ENCODE data around the gene NDUFB10.

NDUFB10 gene

GRCh38 chr16:1971796-1972489 is 12.6 kb downstream of the NDUFB10 start, which contains the start of gene TBL3:
TBL3 (plus strand) TSS chr16:1972053; CDS start chr16:1972165, 112 bp downstream.
- DNase-seq (ENCODE audit: low spot score) = peak; percentile 95

GRCh38 chr16:1972490-1972877 is 13.1 kb downstream of the NDUFB10 start:
- DNase-seq (ENCODE audit: low spot score) = peak; percentile 44

DNA sequence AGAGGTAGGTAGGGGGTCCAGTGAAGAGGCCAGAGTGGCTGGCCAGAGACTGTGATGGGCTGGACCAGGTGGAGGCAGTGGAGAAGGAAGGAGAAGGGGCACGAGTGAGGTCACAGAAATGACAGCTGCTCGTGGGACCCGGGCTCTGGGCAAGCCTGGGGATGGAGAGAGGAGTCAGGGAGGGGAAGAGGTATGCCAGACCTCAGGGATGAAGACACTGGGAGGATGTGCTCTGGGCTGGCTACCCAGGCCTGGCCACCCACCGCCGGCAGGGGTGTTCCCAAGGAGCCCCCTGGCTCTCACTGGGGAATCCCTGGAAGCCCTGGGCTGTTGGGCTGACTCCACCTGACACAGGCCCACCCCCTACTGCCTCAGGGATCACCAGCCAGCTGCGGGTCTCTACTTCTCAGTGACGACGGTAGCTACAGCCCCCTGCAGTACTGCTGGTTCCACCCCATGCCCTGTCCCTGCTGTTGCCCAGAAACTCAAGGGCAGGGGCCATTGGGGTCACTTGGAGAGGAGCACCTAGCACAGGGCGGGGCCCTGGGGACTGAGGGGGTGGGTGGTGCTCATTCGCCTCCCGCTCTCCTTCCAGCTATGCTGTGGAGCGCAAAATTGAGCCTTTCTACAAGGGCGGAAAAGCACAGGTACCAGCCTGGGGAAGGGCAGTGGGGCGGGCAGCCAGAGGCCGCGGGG is 14.3 kb downstream of the NDUFB10 start:
- DNase-seq (ENCODE audit: low spot score) = no peak

- no peak for DNase-seq (ENCODE audit: low spot score)
Measured at GRCh38 chr16:1974157-1975070, 15.1 kb downstream of the NDUFB10 start.

GRCh38 chr16:1975432-1976215 is 16.3 kb downstream of the NDUFB10 start:
- no peak for DNase-seq (ENCODE audit: low spot score)

DNA sequence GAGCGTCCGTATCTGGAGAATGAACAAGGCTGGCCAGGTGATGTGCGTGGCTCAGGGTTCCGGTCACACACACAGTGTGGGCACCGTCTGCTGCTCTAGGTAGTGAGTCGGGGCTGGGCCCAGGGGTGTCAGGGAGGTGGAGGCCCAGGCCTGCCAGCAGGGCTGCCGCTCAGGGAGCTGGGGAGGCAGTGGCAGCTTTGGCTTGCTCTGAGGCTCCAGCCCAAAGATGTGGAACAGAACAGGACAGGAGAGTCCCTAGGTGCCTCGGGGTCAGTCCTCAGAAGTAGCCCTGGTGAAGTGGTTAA is 16.8 kb downstream of the NDUFB10 start:
- no peak for DNase-seq (ENCODE audit: low spot score)

DNA sequence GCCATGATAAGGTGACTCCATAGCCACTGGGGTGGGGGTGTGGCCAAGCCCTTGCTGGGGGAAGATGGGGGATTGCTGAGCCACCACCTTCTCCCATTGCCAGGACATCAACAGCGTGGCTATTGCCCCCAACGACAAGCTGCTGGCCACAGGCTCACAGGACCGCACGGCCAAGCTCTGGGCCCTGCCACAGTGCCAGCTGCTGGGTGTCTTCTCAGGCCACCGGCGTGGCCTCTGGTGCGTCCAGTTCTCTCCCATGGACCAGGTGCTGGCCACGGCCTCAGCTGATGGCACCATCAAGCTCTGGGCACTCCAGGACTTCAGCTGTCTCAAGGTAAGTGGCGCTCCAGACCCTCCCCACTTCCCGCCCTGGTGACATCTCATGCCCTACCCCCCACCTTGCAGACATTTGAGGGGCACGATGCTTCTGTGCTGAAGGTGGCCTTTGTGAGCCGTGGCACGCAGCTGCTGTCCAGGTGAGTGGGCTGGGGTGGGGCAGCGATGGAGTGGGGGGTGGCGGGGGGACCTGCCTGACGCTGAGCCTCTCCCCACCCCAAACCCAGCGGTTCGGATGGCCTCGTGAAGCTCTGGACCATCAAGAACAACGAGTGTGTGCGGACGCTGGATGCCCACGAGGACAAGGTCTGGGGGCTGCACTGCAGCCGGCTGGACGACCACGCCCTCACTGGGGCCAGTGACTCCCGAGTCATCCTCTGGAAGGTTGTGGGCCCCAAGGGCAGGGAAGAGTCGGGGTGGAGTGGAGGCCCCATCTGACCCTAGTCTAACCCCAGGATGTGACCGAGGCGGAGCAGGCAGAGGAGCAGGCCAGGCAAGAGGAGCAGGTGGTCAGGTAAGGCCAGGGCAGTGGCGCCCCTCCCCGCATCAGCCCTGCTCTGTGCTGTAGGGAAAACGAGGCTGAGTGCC is 17.9 kb downstream of the NDUFB10 start:
- no peak for DNase-seq (ENCODE audit: low spot score)

DNA sequence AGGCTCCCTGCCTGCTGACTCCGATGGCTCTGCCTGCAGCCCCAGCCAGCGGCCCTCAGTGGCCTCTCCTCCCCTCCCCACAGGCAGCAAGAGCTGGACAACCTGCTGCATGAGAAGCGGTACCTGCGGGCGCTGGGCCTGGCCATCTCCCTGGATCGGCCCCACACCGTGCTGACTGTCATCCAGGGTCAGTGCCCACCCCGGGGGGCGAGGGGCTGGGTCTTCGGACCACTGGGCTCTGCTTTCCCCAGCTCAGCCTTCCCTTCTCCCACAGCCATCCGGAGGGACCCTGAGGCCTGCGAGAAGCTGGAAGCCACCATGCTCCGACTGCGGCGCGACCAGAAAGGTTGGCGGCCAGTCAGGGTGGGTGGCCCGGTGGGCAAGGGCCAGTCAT is 18.5 kb downstream of the NDUFB10 start:
- no peak for DNase-seq (ENCODE audit: low spot score)

DNA sequence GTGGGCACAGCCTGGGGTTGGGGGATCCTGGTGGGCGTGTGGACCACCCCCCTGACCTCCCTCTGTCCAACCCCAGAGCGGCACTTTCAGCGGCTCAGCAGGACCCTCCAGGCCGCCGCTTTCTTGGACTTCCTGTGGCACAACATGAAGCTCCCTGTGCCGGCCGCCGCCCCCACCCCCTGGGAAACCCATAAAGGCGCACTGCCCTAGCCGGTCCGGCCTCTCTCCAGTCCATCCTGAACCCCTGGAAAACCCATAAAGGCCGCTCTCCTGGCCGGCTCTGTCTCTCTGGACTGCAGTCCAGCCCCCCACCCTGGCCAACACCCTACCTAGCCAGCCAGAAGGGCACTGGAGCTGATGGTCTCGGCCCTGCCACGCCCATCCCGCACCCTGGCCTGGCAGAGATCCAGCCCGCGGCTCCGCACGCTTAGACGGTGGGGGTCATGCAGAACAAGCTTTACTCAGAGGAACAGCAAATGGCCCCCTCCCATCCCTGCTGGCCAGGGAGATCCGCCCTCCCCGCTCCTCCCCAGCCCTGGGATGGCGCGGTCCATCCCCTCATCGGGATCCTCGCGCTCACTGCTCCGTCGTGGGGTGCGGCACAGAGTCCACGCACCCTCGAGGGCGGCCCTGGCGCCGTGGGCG is 19.3 kb downstream of the NDUFB10 start:
- no peak for DNase-seq (ENCODE audit: low spot score)

GRCh38 chr16:1979271-1980029 is 20.1 kb downstream of the NDUFB10 start:
- DNase-seq (ENCODE audit: low spot score) = no peak

- no peak for DNase-seq (ENCODE audit: low spot score)
Measured at GRCh38 chr16:1980030-1980769, 20.9 kb downstream of the NDUFB10 start.

DNA sequence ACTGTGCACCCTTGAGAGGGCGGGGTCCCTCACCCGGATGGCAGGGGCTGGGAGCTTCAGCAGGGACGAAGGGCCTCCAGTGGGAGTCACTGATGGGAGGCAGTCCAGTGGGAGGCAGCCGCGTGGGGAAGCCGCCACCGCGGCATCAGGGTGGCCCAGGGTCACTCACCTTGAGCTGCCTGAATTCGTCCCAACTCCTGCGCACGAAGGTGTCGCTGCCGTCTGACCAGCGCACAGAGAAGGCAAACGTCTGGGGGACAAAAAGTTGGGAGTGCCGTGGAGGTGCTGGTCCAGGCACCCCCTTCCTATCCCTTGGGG is 21.4 kb downstream of the NDUFB10 start:
- no peak for DNase-seq (ENCODE audit: low spot score)

DNA sequence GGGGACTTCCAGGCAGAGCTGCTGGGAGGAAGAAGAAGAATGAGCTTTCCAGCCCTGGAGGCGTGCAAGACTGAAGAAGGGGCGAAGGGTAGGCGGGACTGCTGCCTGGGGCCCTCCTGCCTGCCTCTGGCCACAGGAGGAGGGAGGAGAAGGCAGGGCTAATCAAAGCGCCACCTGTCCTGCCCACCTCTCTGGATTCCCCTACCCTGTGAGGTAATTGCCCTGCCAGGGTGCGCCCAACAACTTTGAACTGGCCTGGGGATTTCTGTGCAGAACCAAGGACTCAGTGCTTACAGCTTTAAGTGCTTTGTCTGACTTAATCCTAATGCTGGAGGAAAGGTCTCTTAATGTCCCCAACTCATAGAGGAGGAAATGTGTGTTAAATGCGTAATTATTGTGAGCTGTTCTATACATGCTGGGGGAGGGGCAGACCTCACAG is 22.1 kb downstream of the NDUFB10 start, which contains the start of gene NOXO1:
NOXO1 (minus strand) TSS at position 72 of the 439 bp plus-strand sequence. CDS start 290 bp downstream, outside the sequence.
- DNase-seq (ENCODE audit: low spot score) = no peak

- no peak for DNase-seq (ENCODE audit: low spot score)
Measured at GRCh38 chr16:1982013-1982433, 22.7 kb downstream of the NDUFB10 start.

GRCh38 chr16:1982991-1983543 is 23.7 kb downstream of the NDUFB10 start:
- no peak for DNase-seq (ENCODE audit: low spot score)

GRCh38 chr16:1983544-1984346 is 24.4 kb downstream of the NDUFB10 start, which contains the start of gene GFER:
GFER (plus strand) TSS chr16:1984193; CDS start chr16:1984219, 26 bp downstream.
- DNase-seq (ENCODE audit: low spot score) = peak; percentile 82

All from hematopoietic multipotent progenitor cell treated with erythropoietin and hydrocortisone succinate and interleukin-3 and kit ligand, for 17 days (in vitro differentiated cells).